SU-DHL-6 (cell line): Measurements from ENCODE around the gene ADIPOR1.
A peak's percentile ranks its signal among the peaks of the same experiment; 100 is the strongest.

ENCODE experiments used
- H2AFZ ChIP-seq: fragments of 200-600 bp; sonication (generic); 2 replicates; pipeline ENCODE4 v1.6.1; 2014; ENCODE audit warnings: low read depth, mild to moderate bottlenecking, moderate library complexity, mixed read lengths, antibody characterized with exemption, low read length; ENCODE audit not compliant: severe bottlenecking
- H3F3A ChIP-seq: fragments of 200-600 bp; shearing (Covaris generic); 2 replicates; pipeline ENCODE4 v1.6.0; 2016; ENCODE audit warnings: antibody characterized with exemption, mild to moderate bottlenecking; ENCODE audit not compliant: insufficient read depth
- H3K27ac ChIP-seq: fragments of 200-600 bp; sonication (generic); 2 replicates; pipeline ENCODE4 v1.5.1; 2016; ENCODE audit warnings: low read depth, mild to moderate bottlenecking, low read length, moderate library complexity, mixed read lengths
- H3K27me3 ChIP-seq: fragments of 200-600 bp; sonication (generic), shearing (Covaris generic); 2 replicates; pipeline ENCODE4 v1.6.0; 2014; ENCODE audit warnings: mild to moderate bottlenecking, low read length
- H3K36me3 ChIP-seq: fragments of 200-600 bp; sonication (generic); 2 replicates; pipeline ENCODE4 v1.6.1; 2014; ENCODE audit warnings: mild to moderate bottlenecking, low read length, mixed read lengths
- H3K4me2 ChIP-seq: fragments of 300-600, 200-600 bp; shearing (Covaris generic), sonication (generic); 2 replicates; pipeline ENCODE4 v1.6.0; 2014; ENCODE audit warnings: low read length, low read depth, mild to moderate bottlenecking; ENCODE audit not compliant: poor library complexity, severe bottlenecking
- H3K4me3 ChIP-seq: fragments of 200-600 bp; sonication (generic); 2 replicates; pipeline ENCODE4 v1.5.1; 2014; ENCODE audit warnings: antibody characterized with exemption, low read length, mild to moderate bottlenecking, mixed read lengths; ENCODE audit not compliant: insufficient read depth, poor library complexity, severe bottlenecking
- H3K79me2 ChIP-seq: fragments of 200-600 bp; sonication (generic); 2 replicates; pipeline ENCODE4 v1.6.1; 2014; ENCODE audit warnings: mild to moderate bottlenecking, low read length, moderate library complexity; ENCODE audit not compliant: insufficient read depth
- H3K9ac ChIP-seq: fragments of 200-600 bp; sonication (generic); 2 replicates; pipeline ENCODE4 v1.7.0; 2014; ENCODE audit warnings: mild to moderate bottlenecking, low read length
- H3K9me2 ChIP-seq: fragments of 200-600 bp; sonication (generic); replicated peaks from 2 replicates; pipeline ENCODE4 v1.6.1; 2014; ENCODE audit warnings: low read length; ENCODE audit not compliant: insufficient read depth
- H3K9me3 ChIP-seq: fragments of 200-600 bp; sonication (generic); 2 replicates; pipeline ENCODE4 v1.6.1; 2014; ENCODE audit warnings: low read length, mixed read lengths; ENCODE audit not compliant: insufficient read depth
- H4K20me1 ChIP-seq: fragments of 200-600 bp; sonication (generic); 2 replicates; pipeline ENCODE4 v1.6.1; 2014; ENCODE audit warnings: low read depth, mild to moderate bottlenecking, antibody characterized with exemption, low read length, moderate library complexity, mixed read lengths
- EZH2phosphoT487 ChIP-seq: fragments of 200-600 bp; sonication (generic), shearing (Covaris generic); conservative IDR thresholded peaks from 2 replicates; pipeline ENCODE4 v1.6.1; 2018; ENCODE audit warnings: mild to moderate bottlenecking, antibody characterized with exemption, low read length, moderate library complexity, mixed read lengths
- TF ChIP-seq, protein P1 (sequence below): fragments of 200-600 bp; sonication (generic); IDR thresholded peaks from one replicate; pipeline ENCODE4 v1.5.1; 2017; ENCODE audit warnings: antibody characterized with exemption, mild to moderate bottlenecking, low read length, moderate library complexity; ENCODE audit not compliant: insufficient read depth, poor library complexity, severe bottlenecking

ADIPOR1 gene

DNA sequence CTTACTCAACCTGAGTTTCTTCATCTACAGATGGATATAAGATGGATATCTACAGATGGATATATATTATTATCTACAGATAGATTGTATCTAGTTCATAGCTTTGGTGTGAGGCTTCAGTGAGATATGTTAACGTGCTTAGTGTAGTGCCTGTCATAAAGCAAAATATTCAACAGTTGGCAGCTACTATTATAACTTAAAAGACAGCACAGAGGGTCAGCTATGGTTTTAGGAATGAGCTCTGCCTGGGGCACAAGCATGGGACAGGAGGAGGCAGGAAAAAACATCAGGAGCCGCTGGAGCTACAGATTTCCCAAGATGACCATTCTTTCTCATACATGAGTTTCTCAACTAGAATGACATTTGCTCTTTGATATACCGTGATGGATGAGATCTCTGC is 10.2 kb upstream of the ADIPOR1 start:
- Histone ChIP-seq H3K9ac (peak overlapping the region; percentile 57), H3F3A (peaks cover 10% of the 10 kb centered on the region; the same call in 1 of the 2 replicates), H3K9me3 (no peaks in the 10 kb centered on the region), H2AFZ (peak overlapping the region; percentile 86), H3K4me2 (peak overlapping the region; percentile 68), H4K20me1 (no peaks in the 10 kb centered on the region), H3K27ac (0 out of 2 replicates have a peak overlapping the region, but pooled peaks have one; percentile 45), H3K4me3 (peak overlapping the region; percentile 61), H3K27me3 (no peaks in the 10 kb centered on the region), H3K9me2 (no peaks in the 10 kb centered on the region), H3K79me2 (peaks cover 11% of the 10 kb centered on the region), H3K36me3 (no peaks in the 10 kb centered on the region)
- no peak for TF ChIP-seq EZH2phosphoT487
- TF ChIP-seq, protein P1, sequence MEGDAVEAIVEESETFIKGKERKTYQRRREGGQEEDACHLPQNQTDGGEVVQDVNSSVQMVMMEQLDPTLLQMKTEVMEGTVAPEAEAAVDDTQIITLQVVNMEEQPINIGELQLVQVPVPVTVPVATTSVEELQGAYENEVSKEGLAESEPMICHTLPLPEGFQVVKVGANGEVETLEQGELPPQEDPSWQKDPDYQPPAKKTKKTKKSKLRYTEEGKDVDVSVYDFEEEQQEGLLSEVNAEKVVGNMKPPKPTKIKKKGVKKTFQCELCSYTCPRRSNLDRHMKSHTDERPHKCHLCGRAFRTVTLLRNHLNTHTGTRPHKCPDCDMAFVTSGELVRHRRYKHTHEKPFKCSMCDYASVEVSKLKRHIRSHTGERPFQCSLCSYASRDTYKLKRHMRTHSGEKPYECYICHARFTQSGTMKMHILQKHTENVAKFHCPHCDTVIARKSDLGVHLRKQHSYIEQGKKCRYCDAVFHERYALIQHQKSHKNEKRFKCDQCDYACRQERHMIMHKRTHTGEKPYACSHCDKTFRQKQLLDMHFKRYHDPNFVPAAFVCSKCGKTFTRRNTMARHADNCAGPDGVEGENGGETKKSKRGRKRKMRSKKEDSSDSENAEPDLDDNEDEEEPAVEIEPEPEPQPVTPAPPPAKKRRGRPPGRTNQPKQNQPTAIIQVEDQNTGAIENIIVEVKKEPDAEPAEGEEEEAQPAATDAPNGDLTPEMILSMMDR, result no peak

DNA sequence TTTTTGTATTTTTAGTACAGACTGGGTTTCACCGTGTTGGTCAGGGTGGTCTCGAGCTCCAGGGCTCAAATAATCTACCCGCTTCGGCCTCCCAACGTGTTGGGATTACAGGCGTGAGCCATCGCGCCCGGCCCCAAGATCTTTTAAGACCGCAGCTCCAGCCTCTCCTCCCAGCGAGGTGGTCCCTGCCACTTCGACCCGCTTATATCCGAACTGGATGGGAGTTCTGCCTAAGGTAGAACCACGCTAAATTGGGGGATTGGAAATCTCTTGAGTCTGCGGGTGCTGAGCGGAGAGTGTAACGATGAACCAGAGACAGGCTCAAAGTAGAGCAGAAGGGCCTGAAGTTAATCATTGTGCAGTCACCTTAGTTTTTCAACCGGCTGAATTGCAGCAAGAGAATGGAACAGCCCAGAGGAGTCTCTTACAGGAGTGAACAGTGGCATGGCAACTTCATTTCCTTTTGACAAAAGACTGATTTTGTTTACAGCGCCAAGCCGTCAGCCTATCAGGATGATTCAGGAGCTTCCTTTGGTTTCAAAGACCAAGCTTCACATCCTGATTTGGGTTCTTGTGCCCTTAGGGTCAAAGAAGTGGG is 9.7 kb upstream of the ADIPOR1 start:
- peak overlapping the region; percentile 86 for H2AFZ ChIP-seq

DNA sequence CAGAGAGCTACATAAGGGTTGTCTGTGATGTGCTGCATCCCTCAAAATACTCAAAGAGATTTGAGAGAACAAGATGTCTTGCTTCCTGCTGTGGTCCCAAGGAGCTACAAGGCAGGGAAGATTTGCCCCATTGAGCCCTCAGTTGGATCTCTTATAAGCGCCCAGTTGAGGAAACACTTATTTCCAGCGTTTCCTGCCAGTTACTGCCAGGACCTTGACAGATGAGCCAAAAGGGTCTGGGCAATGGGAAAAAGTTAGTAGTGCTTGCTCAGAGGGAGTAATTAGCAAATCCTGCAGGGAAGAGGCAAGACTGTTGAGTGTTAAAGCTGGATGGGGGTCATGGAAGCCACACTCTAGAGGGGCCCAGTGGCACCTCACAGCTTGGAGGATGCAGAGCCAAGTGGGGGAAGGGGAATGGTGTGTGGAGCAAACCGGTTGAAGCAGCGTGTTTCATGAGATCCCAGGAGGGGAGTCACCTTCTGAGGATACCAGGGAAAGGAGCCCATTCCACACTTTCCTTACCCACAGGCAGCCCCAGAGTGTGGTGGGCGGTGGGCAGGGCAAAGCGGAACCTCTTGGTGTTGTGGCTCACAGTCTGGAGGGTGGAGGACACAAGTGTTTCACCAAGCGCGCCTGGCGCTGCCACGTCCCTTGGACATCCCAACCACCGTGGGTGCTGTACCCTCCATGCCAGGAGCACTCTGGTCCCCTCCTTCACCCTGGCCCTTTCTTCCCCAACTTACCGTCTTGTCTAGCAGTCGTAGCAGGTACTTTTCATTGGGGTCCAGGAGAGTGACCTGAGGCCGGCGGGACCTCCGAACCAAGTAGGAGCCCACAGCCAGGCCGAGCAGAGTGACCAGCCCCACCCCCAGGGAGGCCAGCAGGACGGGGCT is 8.1 kb upstream of the ADIPOR1 start:
- H3K9ac ChIP-seq, result peak overlapping the region; percentile 92
- no peaks in the 10 kb centered on the region for H3K36me3 ChIP-seq
- no peaks in the 10 kb centered on the region for H4K20me1 ChIP-seq
- peak overlapping the region; percentile 94 for H2AFZ ChIP-seq
- H3K27ac ChIP-seq, result no peak overlapping the region; the same call in 1 of the 2 replicates
- no peaks in the 10 kb centered on the region for H3K9me2 ChIP-seq
- H3K79me2 ChIP-seq, result peaks cover 11% of the 10 kb centered on the region
- H3K9me3 ChIP-seq, result no peaks in the 10 kb centered on the region
- TF ChIP-seq EZH2phosphoT487, result no peak
- TF ChIP-seq, protein P1, result no peak
- peaks cover 10% of the 10 kb centered on the region; the same call in 1 of the 2 replicates for H3F3A ChIP-seq
- H3K4me3 ChIP-seq, result peak overlapping the region; percentile 99
- no peaks in the 10 kb centered on the region for H3K27me3 ChIP-seq
- H3K4me2 ChIP-seq, result peak overlapping the region; percentile 90

More for the DNA sequence above, 9.7 kb upstream of the ADIPOR1 start:
- peaks cover 11% of the 10 kb centered on the region for H3K79me2 ChIP-seq
- TF ChIP-seq EZH2phosphoT487, result no peak
- TF ChIP-seq, protein P1, result no peak
- peaks cover 10% of the 10 kb centered on the region; the same call in 1 of the 2 replicates for H3F3A ChIP-seq
- no peaks in the 10 kb centered on the region for H4K20me1 ChIP-seq
- H3K36me3 ChIP-seq, result no peaks in the 10 kb centered on the region
- peak overlapping the region; percentile 57 for H3K9ac ChIP-seq
- H3K27me3 ChIP-seq, result no peaks in the 10 kb centered on the region
- H3K9me3 ChIP-seq, result no peaks in the 10 kb centered on the region
- H3K4me2 ChIP-seq, result peak overlapping the region; percentile 68
- H3K4me3 ChIP-seq, result peak overlapping the region; percentile 61
- peak overlapping the region; percentile 45 for H3K27ac ChIP-seq
- H3K9me2 ChIP-seq, result no peaks in the 10 kb centered on the region
